Adrenal gland (tissue), 5 donors: Measurements from ENCODE around the gene PRXL2A.

Experiments used
- POLR2A ChIP-seq, 2 donors: fragments of 450-650 bp; IDR thresholded peaks; one replicate each; pipeline ENCODE4 v1.6.1; 2017; ENCODE audit warnings: antibody characterized with exemption in 2 of 2, mild to moderate bottlenecking in 2 of 2, moderate library complexity in 1 of 2
- TF ChIP-seq, protein P1 (sequence below), 6 experiments: fragments of 450-650 bp in 4 of 6; fragments of 200-600 bp in 2 of 6; sonication (generic) in 1 of 6; IDR thresholded peaks; 1 replicate in 5 of 6; 2 replicates in 1 of 6; pipeline versions ENCODE4 v1.5.1 to v1.8.0; 2016 to 2021; ENCODE audit warnings: antibody characterized with exemption in 6 of 6, mild to moderate bottlenecking in 2 of 6, moderate library complexity in 1 of 6
- donor health status: DM: no; HTN: no; CAD: no.

DNA sequence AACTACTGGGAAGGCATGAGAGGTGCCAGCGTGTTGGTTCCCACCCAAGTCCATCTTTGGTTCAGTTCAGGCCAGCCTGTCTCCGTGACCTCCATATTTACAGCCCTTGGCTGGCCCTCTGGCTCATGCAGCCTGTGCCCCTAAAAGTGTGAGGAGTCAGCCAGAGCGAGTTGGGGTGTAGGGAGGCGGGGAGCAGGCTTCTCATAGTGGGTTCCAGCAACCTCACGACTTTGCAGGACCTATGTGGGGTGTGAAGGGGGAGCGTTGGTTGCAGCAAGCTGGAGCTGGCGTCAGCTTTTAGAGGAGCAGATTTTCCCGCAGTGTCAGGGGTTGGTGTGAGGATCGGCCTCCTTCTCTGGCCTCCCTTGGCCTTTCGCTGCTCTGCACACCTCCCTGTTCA is 55.5 kb downstream of the PRXL2A start:
- no peak for TF ChIP-seq POLR2A (IDR thresholded peaks at IDR 0.05)
- TF ChIP-seq, protein P1, sequence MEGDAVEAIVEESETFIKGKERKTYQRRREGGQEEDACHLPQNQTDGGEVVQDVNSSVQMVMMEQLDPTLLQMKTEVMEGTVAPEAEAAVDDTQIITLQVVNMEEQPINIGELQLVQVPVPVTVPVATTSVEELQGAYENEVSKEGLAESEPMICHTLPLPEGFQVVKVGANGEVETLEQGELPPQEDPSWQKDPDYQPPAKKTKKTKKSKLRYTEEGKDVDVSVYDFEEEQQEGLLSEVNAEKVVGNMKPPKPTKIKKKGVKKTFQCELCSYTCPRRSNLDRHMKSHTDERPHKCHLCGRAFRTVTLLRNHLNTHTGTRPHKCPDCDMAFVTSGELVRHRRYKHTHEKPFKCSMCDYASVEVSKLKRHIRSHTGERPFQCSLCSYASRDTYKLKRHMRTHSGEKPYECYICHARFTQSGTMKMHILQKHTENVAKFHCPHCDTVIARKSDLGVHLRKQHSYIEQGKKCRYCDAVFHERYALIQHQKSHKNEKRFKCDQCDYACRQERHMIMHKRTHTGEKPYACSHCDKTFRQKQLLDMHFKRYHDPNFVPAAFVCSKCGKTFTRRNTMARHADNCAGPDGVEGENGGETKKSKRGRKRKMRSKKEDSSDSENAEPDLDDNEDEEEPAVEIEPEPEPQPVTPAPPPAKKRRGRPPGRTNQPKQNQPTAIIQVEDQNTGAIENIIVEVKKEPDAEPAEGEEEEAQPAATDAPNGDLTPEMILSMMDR (IDR thresholded peaks at IDR 0.05): no peak
